Adrenal gland (tissue), 5 donors: ENCODE measurements around the gene MEDAG.

Source experiments
- POLR2A ChIP-seq, 2 donors: fragments of 450-650 bp; IDR thresholded peaks; one replicate each; pipeline ENCODE4 v1.6.1; 2017; ENCODE audit warnings: antibody characterized with exemption in 2 of 2, mild to moderate bottlenecking in 2 of 2, moderate library complexity in 1 of 2
- TF ChIP-seq, protein P1 (sequence below), 6 experiments: fragments of 450-650 bp in 4 of 6; fragments of 200-600 bp in 2 of 6; sonication (generic) in 1 of 6; IDR thresholded peaks; 1 replicate in 5 of 6; 2 replicates in 1 of 6; pipeline versions ENCODE4 v1.5.1 to v1.8.0; 2016 to 2021; ENCODE audit warnings: antibody characterized with exemption in 6 of 6, mild to moderate bottlenecking in 2 of 6, moderate library complexity in 1 of 6
- donor health status: DM: no; HTN: no; CAD: no.

DNA sequence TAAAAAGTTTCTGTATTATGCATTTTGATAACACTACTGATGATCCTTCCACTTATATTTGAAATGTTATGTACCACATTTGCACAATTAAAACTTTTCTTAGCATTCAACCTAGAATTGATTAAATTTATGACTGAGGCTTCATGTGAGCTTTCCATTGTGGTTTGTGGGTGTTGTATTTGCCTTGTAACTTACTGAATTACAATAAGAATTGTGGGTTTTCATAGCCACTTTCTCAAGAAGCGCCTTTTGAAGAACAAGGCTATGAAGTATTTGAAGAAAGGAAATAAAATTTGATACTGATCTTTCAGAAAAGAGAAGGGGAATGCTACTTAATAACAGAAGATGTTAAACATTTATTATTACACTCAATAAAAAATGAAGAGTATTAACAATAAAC, 19.4 kb downstream of the MEDAG start:
- TF ChIP-seq POLR2A (IDR thresholded peaks at IDR 0.05) = no peak
- TF ChIP-seq, protein P1, sequence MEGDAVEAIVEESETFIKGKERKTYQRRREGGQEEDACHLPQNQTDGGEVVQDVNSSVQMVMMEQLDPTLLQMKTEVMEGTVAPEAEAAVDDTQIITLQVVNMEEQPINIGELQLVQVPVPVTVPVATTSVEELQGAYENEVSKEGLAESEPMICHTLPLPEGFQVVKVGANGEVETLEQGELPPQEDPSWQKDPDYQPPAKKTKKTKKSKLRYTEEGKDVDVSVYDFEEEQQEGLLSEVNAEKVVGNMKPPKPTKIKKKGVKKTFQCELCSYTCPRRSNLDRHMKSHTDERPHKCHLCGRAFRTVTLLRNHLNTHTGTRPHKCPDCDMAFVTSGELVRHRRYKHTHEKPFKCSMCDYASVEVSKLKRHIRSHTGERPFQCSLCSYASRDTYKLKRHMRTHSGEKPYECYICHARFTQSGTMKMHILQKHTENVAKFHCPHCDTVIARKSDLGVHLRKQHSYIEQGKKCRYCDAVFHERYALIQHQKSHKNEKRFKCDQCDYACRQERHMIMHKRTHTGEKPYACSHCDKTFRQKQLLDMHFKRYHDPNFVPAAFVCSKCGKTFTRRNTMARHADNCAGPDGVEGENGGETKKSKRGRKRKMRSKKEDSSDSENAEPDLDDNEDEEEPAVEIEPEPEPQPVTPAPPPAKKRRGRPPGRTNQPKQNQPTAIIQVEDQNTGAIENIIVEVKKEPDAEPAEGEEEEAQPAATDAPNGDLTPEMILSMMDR (IDR thresholded peaks at IDR 0.05) = no peak
